Measurements from ENCODE around the gene STARD13. TPM values are rescaled to one million over a fixed set of nuclear protein-coding genes. Genes with fewer than 3 reads are reported as not detected.
A peak's percentile ranks its signal among the peaks of the same experiment; 100 is the strongest.

Gene STARD13
- total and polyA plus RNA-seq, 12 donors, result 7.1 to 38.3 (median 27.8) TPM

DNA sequence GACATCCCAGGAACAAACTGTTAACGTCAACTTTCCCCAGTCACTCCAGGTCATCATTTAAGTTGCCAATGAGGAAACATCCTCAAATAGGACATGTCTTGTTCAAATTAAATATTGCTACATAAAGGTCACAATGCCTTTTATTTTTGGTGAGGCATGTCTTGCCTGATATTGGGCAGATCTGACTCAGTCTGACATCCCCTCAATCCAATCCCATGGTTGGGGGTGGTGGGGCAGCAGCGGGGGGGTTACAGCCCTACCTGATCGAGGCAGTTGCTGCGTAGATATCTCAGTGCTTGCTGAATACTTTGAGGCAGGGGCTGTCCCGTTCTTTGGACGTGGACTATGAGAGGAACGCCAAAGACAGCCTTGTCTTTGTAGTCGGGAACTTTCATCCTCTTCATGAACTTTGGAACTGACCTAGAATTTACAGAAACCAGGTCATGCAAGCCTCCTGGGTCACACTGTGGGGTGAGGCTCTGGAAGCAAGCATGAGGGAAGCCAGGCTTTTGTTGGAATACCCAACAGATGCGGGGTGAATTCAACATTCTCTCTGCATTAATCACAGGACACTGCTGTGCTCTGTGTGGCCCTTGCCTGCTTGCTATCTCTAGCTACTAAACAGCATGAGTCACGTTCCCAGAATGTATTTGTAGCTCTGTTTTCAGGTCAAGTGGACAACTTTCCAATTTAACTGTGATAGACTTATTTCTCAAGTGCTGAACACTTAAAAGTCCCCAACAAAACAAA, 159.6 kb downstream of the STARD13 start:
- H3K4me3 ChIP-seq, result peak overlapping the region in 2 of 10 donors; percentile 20 to 21
- peak; percentile 83 to 93 (median 87) for ATAC-seq
- peak overlapping the region; percentile 29 to 91 (median 80) for H3K27ac ChIP-seq
- 26 to 31% methylated on average over 10 of the region's 10 CpGs for WGBS, 2 donors
- peaks cover 0 to 87% (median 32%) of the 10 kb centered on the region in 9 donors for H3K36me3 ChIP-seq
- peaks cover 10 to 84% (median 69%) of the 10 kb centered on the region in 9 donors for H3K4me1 ChIP-seq
- DNase-seq, result peak; percentile 41 to 80
- TF ChIP-seq, protein P1, sequence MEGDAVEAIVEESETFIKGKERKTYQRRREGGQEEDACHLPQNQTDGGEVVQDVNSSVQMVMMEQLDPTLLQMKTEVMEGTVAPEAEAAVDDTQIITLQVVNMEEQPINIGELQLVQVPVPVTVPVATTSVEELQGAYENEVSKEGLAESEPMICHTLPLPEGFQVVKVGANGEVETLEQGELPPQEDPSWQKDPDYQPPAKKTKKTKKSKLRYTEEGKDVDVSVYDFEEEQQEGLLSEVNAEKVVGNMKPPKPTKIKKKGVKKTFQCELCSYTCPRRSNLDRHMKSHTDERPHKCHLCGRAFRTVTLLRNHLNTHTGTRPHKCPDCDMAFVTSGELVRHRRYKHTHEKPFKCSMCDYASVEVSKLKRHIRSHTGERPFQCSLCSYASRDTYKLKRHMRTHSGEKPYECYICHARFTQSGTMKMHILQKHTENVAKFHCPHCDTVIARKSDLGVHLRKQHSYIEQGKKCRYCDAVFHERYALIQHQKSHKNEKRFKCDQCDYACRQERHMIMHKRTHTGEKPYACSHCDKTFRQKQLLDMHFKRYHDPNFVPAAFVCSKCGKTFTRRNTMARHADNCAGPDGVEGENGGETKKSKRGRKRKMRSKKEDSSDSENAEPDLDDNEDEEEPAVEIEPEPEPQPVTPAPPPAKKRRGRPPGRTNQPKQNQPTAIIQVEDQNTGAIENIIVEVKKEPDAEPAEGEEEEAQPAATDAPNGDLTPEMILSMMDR (IDR thresholded peaks at IDR 0.05), result no peak
- intact Hi-C loops (cut with DNase I), result loop anchor here in 4 of 10 donors (1.0 to 10.0 kb wide), 6 partner anchors 46 to 159 kb away; partner anchors contain the start of gene STARD13 (in 2 of the 4)
- H3K27me3 ChIP-seq, result no peaks in the 10 kb centered on the region
- no peaks in the 10 kb centered on the region for H3K9me3 ChIP-seq

DNA sequence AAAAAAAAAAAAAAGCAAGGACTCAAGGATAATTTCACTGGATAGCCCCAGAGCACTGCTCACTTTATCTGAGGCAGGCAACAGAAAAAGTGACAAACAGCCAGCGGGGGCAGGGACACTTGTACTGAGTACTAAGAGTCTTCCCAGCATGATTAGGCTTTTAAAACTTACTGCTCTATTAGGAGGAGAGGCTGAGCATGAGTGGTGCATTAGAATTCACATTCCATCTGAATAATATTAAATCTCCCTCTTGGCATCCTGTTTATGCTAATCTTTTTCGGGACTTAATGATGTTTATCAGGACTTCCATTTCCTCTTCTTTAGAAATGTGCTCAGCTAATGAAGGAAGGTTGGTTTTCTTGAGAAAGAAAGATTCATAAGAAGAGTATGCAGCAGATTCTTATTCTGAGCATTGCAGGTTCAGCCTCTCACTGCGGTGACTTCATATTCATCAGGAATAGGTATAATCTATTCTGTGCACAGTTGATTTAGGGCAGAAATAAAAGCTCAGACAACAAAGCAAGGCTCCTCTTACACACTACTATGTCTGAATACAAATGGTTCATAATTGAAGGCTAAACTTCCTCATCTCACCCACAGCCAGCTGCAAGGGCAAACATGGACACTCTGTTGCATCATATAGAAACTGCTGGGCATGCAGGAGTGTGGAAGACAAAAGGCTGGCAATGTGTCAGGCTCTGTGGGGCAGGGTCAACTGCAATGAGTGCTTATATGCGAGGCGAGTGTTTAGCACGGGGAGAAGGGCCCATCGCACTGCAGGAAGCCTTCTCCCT, 162.3 kb downstream of the STARD13 start:
- TF ChIP-seq, protein P1 (IDR thresholded peaks at IDR 0.05), result no peak
- peaks cover 0 to 88% (median 29%) of the 10 kb centered on the region in 9 donors for H3K36me3 ChIP-seq
- H3K27me3 ChIP-seq, result no peaks in the 10 kb centered on the region
- 61 to 73% methylated on average over 7 of the region's 7 CpGs for WGBS, 2 donors
- DNase-seq, result peak in 1 of 2 donors; percentile 31
- peak in 7 of 8 donors; percentile 16 to 53 (median 31) for ATAC-seq
- peak overlapping the region; percentile 23 to 91 (median 49) for H3K27ac ChIP-seq
- intact Hi-C loops (cut with DNase I), result loop anchor here in 2 of 10 donors (10.0 kb wide), 2 partner anchors 152 to 162 kb away; partner anchors contain the start of gene STARD13 (in 1 of the 2)
- H3K9me3 ChIP-seq, result no peaks in the 10 kb centered on the region
- H3K4me3 ChIP-seq, result no peak overlapping the region
- H3K4me1 ChIP-seq, result peaks cover 10 to 64% (median 59%) of the 10 kb centered on the region in 9 donors

DNA sequence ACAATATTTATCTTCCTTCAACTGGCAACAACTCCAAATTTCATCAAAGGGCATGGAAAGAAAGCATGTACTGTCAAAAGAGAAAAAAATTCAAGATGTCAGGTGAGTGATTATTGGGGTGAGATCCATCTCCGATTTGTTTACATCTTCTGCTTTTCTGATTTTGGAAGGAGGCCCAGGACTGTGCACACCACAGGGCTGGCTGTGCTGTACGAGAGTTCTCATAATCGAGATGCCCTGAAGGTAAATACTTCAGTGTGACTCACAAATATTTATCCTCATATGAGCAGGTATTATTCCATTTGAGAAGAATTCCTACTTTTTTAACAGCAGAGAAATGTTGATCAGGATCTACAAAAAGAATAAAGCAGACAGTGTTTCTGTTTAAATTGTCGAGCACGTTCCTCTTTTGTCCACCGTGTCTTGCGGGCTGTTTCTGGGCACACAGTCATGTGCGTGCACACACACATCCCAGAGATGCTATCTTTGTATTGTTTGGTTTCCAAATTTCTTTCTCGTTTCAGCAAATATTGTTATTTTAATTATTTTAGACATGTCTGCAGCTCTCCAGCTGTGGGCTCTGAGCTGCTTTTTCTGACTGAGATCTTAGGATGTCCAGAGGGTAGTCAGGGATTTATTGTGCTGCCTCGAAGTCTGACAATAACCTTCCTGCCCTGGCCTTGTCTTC, 165.6 kb downstream of the STARD13 start:
- no peak for DNase-seq
- intact Hi-C loops (cut with DNase I), result loop anchor here in 2 of 10 donors (10.0 kb wide), 2 partner anchors 155 to 165 kb away; partner anchors contain the start of gene STARD13 (in 1 of the 2)
- no peaks in the 10 kb centered on the region for H3K9me3 ChIP-seq
- H3K4me3 ChIP-seq, result no peak overlapping the region
- no peak for ATAC-seq
- H3K27me3 ChIP-seq, result no peaks in the 10 kb centered on the region
- peaks cover 0 to 100% (median 56%) of the 10 kb centered on the region in 9 donors for H3K36me3 ChIP-seq
- TF ChIP-seq, protein P1 (IDR thresholded peaks at IDR 0.05), result no peak
- peak overlapping the region in 1 of 10 donors; percentile 13 for H3K27ac ChIP-seq
- H3K4me1 ChIP-seq, result peaks cover 4 to 34% (median 26%) of the 10 kb centered on the region in 9 donors
- 78 to 83% methylated on average over 10 of the region's 10 CpGs for WGBS, 2 donors
